GM12875 (cell line): ENCODE results near the gene TTLL8.
"Not testable (repeated sequence)": the region's sequence is repeated elsewhere in the genome, so short reads cannot be mapped to it uniquely, and the experiment has no call there.

Source experiments
- H3K4me3 ChIP-seq: one replicate; pipeline ENCODE4 v1.5.1; 2011; ENCODE audit warnings: low read depth, low read length, control low read depth
- CTCF ChIP-seq: IDR thresholded peaks from 2 replicates; pipeline ENCODE4 v1.5.1; 2011; ENCODE audit warnings: low read depth, mild to moderate bottlenecking, control low read depth, inconsistent platforms, low read length, moderate library complexity, borderline replicate concordance; ENCODE audit not compliant: insufficient read depth

Gene TTLL8

DNA sequence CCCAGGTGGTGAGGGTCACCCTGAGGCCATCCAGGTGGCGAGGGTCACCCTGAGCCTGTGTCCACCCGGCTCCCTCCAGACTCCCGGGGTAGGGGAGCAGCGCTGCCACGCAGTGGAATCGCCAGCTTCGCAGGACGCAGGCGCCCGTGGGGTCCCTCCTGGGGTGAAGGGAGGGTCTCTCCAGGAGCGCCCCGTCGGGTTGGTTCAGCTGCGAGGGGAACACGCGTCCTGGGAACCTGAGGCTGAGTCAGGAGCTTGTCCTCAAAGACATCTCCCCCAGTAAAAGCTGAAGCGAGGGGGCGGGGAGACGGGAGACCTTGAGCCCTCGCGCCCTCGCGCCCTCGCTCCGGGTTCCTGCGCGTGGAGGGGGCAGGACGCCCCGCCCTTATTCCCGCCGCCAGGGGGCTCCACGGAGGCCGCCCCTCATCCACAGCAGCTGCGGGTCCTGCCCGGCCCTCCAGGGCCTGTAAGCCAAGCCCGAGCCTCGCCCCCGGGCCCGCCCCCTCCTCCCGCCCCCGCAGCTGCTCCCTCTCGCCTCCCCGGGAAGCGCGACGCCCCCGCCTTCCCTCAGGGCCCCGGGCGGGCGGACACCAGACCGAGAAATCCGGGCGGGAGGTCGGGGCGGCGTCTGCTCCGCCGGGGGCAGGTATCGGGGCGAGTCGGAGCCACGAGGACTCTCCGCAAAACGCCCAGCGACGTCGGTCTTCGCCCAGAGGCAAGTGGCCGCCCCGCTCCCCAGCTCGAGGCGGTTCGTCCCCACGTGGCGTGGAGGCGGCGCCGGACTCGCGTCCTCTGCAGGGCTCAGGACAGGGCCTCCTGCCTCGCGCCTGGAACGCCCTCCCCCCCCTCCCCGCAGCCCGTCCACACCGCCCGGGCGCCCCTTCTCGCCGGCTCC is 74.7 kb downstream of the TTLL8 start:
- no peak for TF ChIP-seq CTCF
- no peak overlapping the region for H3K4me3 ChIP-seq

DNA sequence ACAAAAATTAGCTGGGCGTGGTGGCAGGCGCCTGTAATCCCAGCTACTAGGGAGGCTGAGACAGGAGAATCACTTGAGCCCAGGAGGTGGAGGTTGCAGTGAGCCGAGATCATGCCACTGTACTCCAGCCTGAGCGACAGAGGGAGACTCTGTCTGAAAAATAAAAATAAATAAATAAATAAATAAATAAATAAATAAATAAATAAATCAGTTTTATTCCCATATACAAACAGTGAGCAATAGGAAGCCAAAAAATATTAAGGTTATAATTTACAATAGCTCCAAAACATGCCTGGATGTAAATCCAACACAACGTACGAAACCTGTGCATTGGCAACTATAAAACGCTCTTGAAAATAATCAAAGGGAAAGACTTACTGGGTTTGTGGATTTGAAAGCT is 76.3 kb downstream of the TTLL8 start:
- not testable (repeated sequence) for H3K4me3 ChIP-seq

- TF ChIP-seq CTCF, result peak; percentile 64; the same call in 1 of the 2 replicates
- no peak overlapping the region for H3K4me3 ChIP-seq
Measured at GRCh38 chr22:49979587-49980264, 78.4 kb downstream of the TTLL8 start.

GRCh38 chr22:49977578-49977977 is 80.5 kb downstream of the TTLL8 start:
- no peak overlapping the region for H3K4me3 ChIP-seq
- TF ChIP-seq CTCF, result no peak

DNA sequence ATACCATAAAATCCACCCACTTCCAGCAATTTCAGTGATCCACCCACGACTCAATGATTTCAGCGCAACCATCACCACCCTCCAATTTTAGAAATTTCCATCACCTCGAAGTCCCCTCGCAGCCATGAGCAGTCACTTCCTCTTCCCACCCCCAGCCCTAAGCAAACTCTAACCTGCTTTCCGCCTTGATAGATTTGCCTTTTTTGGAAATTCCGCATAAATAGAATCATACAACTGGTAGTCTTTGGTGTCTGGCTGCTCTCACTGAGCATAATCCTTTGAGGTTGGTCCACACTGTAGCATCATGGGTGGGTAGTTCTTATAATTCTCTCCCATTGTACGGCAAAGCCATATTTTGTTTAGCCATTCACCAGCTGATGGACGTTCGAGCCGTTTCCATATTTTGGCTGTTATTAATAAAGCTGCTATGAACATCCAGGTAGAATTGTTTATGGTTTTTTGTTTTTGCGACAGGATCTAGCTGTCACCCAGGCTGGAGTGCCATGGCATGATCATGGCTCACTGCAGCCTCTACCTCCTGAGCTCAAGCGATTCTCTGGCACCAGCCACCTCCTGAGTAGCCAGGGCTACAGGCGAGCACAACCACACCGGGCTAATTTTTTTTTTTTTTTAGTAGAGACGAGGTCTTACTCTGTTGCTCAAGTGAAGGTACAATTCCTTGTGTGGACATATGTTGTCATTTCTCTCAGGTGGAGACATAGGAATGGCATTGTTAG is 81.5 kb downstream of the TTLL8 start:
- TF ChIP-seq CTCF, result no peak
- H3K4me3 ChIP-seq, result no peak overlapping the region

GRCh38 chr22:49975543-49976389 is 82.3 kb downstream of the TTLL8 start:
- peak overlapping the region; percentile 29 for H3K4me3 ChIP-seq
- no peak for TF ChIP-seq CTCF
